Nephron (organoid): ENCODE data around the gene GALK2.
"Not testable (repeated sequence)": the region's sequence is repeated elsewhere in the genome, so short reads cannot be mapped to it uniquely, and the experiment has no call there.

Experiments used
- H3K27ac Mint-ChIP-seq, 3 experiments: 2 replicates each; pipeline ENCODE4 v1.8.0; 2020; ENCODE audit warnings: mixed read lengths in 3 of 3, mild to moderate bottlenecking in 2 of 3, moderate library complexity in 1 of 3
- H3K27me3 Mint-ChIP-seq: 2 replicates; pipeline ENCODE4 v1.8.0; 2021; ENCODE audit warnings: low read depth, mild to moderate bottlenecking, moderate library complexity, mixed read lengths
- H3K36me3 Mint-ChIP-seq: 2 replicates; pipeline ENCODE4 v1.8.0; 2020; ENCODE audit warnings: low read depth, mixed read lengths
- H3K4me1 Mint-ChIP-seq: 2 replicates; pipeline ENCODE4 v1.8.0; 2020; ENCODE audit warnings: mixed read lengths
- H3K4me3 Mint-ChIP-seq, 3 experiments: 2 replicates each; pipeline ENCODE4 v1.8.0; 2020; ENCODE audit warnings: mild to moderate bottlenecking in 3 of 3, mixed read lengths in 3 of 3, moderate library complexity in 2 of 3
- H3K9me3 Mint-ChIP-seq: 2 replicates; pipeline ENCODE4 v1.8.0; 2020; ENCODE audit warnings: mixed read lengths
- CTCF ChIP-seq, 3 experiments: fragments of 200-600 bp; sonication (generic); IDR thresholded peaks; one replicate each; pipeline ENCODE4 v1.5.0; 2021; ENCODE audit warnings: antibody characterized with exemption in 3 of 3; ENCODE audit not compliant: unreplicated experiment in 3 of 3

Gene GALK2

GRCh38 chr15:49328941-49329340, 158.9 kb downstream of the GALK2 start:
- no peaks in the 10 kb centered on the region for H3K9me3 Mint-ChIP-seq
- no peak overlapping the region for H3K27ac Mint-ChIP-seq
- no peak overlapping the region for H3K4me3 Mint-ChIP-seq
- H3K4me1 Mint-ChIP-seq: peaks cover 22% of the 10 kb centered on the region
- no peaks in the 10 kb centered on the region for H3K27me3 Mint-ChIP-seq
- peaks cover 26% of the 10 kb centered on the region for H3K36me3 Mint-ChIP-seq
- TF ChIP-seq CTCF (IDR thresholded peaks at IDR 0.05; ENCODE audit: unreplicated experiment in 3 of 3): no peak

GRCh38 chr15:49330166-49330565, 160.1 kb downstream of the GALK2 start:
- no peak for TF ChIP-seq CTCF (IDR thresholded peaks at IDR 0.05; ENCODE audit: unreplicated experiment in 3 of 3)
- no peak overlapping the region for H3K27ac Mint-ChIP-seq
- H3K4me1 Mint-ChIP-seq: peaks cover 19% of the 10 kb centered on the region
- no peaks in the 10 kb centered on the region for H3K27me3 Mint-ChIP-seq
- no peaks in the 10 kb centered on the region for H3K9me3 Mint-ChIP-seq
- H3K36me3 Mint-ChIP-seq: peaks cover 26% of the 10 kb centered on the region
- no peak overlapping the region for H3K4me3 Mint-ChIP-seq

GRCh38 chr15:49331442-49331841, 161.4 kb downstream of the GALK2 start:
- no peak for TF ChIP-seq CTCF (IDR thresholded peaks at IDR 0.05; ENCODE audit: unreplicated experiment in 3 of 3)
- Mint-ChIP-seq H3K9me3 (no peaks in the 10 kb centered on the region), H3K4me3 (no peak overlapping the region), H3K4me1 (peaks cover 14% of the 10 kb centered on the region), H3K36me3 (peaks cover 26% of the 10 kb centered on the region), H3K27ac (no peak overlapping the region), H3K27me3 (no peaks in the 10 kb centered on the region)

- Mint-ChIP-seq H3K27me3 (no peaks in the 10 kb centered on the region), H3K9me3 (no peaks in the 10 kb centered on the region), H3K27ac (no peak overlapping the region), H3K4me1 (peaks cover 14% of the 10 kb centered on the region), H3K4me3 (no peak overlapping the region), H3K36me3 (peaks cover 30% of the 10 kb centered on the region)
- no peak for TF ChIP-seq CTCF (IDR thresholded peaks at IDR 0.05; ENCODE audit: unreplicated experiment in 3 of 3)
Observed at GRCh38 chr15:49331951-49332350, 161.9 kb downstream of the GALK2 start.

GRCh38 chr15:49339656-49340055, 169.6 kb downstream of the GALK2 start:
- H3K27ac Mint-ChIP-seq: no peak overlapping the region
- peaks cover 59% of the 10 kb centered on the region for H3K36me3 Mint-ChIP-seq
- no peaks in the 10 kb centered on the region for H3K27me3 Mint-ChIP-seq
- TF ChIP-seq CTCF (IDR thresholded peaks at IDR 0.05; ENCODE audit: unreplicated experiment in 3 of 3): no peak
- peaks cover 20% of the 10 kb centered on the region for H3K9me3 Mint-ChIP-seq
- no peaks in the 10 kb centered on the region for H3K4me1 Mint-ChIP-seq
- H3K4me3 Mint-ChIP-seq: no peak overlapping the region

GRCh38 chr15:49343546-49343945, 173.5 kb downstream of the GALK2 start:
- no peaks in the 10 kb centered on the region for H3K4me1 Mint-ChIP-seq
- peaks cover 15% of the 10 kb centered on the region for H3K9me3 Mint-ChIP-seq
- H3K36me3 Mint-ChIP-seq: peaks cover 48% of the 10 kb centered on the region
- no peak overlapping the region for H3K27ac Mint-ChIP-seq
- no peak overlapping the region for H3K4me3 Mint-ChIP-seq
- no peak for TF ChIP-seq CTCF (IDR thresholded peaks at IDR 0.05; ENCODE audit: unreplicated experiment in 3 of 3)
- H3K27me3 Mint-ChIP-seq: no peaks in the 10 kb centered on the region

GRCh38 chr15:49354439-49354838, 184.4 kb downstream of the GALK2 start:
- Mint-ChIP-seq H3K36me3 (peaks cover 15% of the 10 kb centered on the region), H3K9me3 (peaks cover 24% of the 10 kb centered on the region)
- H3K4me1 Mint-ChIP-seq, H3K27ac Mint-ChIP-seq, H3K4me3 Mint-ChIP-seq, H3K27me3 Mint-ChIP-seq: not testable (repeated sequence)
